Suprapubic skin (tissue), 4 donors: ENCODE results near the gene NDUFV2.

Experiments used
- POLR2A ChIP-seq, 2 donors: fragments of 450-650 bp; IDR thresholded peaks; one replicate each; pipeline ENCODE4 v1.6.1; 2017; ENCODE audit warnings: antibody characterized with exemption in 2 of 2, mild to moderate bottlenecking in 2 of 2, moderate library complexity in 2 of 2
- POLR2AphosphoS5 ChIP-seq, 3 donors: sonication (generic); formaldehyde crosslinking; IDR thresholded peaks; one replicate each; pipeline ENCODE4 v1.6.1; 2017; ENCODE audit warnings: antibody characterized with exemption in 3 of 3
- TF ChIP-seq, protein P1 (sequence below), 2 donors: fragments of 200-600 bp in 1 of 2; fragments of 450-650 bp in 1 of 2; sonication (generic) in 1 of 2; IDR thresholded peaks; one replicate each; pipeline ENCODE4 v1.5.1; 2016 to 2019; ENCODE audit warnings: antibody characterized with exemption in 2 of 2, mild to moderate bottlenecking in 1 of 2, moderate library complexity in 1 of 2

- TF ChIP-seq, protein P1, sequence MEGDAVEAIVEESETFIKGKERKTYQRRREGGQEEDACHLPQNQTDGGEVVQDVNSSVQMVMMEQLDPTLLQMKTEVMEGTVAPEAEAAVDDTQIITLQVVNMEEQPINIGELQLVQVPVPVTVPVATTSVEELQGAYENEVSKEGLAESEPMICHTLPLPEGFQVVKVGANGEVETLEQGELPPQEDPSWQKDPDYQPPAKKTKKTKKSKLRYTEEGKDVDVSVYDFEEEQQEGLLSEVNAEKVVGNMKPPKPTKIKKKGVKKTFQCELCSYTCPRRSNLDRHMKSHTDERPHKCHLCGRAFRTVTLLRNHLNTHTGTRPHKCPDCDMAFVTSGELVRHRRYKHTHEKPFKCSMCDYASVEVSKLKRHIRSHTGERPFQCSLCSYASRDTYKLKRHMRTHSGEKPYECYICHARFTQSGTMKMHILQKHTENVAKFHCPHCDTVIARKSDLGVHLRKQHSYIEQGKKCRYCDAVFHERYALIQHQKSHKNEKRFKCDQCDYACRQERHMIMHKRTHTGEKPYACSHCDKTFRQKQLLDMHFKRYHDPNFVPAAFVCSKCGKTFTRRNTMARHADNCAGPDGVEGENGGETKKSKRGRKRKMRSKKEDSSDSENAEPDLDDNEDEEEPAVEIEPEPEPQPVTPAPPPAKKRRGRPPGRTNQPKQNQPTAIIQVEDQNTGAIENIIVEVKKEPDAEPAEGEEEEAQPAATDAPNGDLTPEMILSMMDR (IDR thresholded peaks at IDR 0.05): no peak
- TF ChIP-seq POLR2A (IDR thresholded peaks at IDR 0.05): no peak
- TF ChIP-seq POLR2AphosphoS5 (IDR thresholded peaks at IDR 0.05): no peak
These were observed 47.3 kb upstream of the NDUFV2 start for GRCh38 chr18:9055185-9055584.
